Astrocyte (in vitro differentiated cells and primary cell): ENCODE results near the gene TRIP10. TPM values are rescaled to one million over a fixed set of nuclear protein-coding genes. Genes with fewer than 3 reads are reported as not detected.
"Not testable (repeated sequence)": the region's sequence is repeated elsewhere in the genome, so short reads cannot be mapped to it uniquely, and the experiment has no call there.

Source experiments
- DNase-seq: peaks from one replicate; pipeline ENCODE4 v3.0.0-alpha.2; 2010; ENCODE audit warnings: low read depth
- FAIRE-seq: peaks from 2 replicates; lab custom pipeline; 2011; peaks lifted over from hg19 to GRCh38; lab: Jason Lieb, UNC
- H2AFZ ChIP-seq: 2 replicates; pipeline ENCODE4 v1.6.0; 2012; ENCODE audit warnings: low read depth, low read length, inconsistent platforms
- H3K27ac ChIP-seq: 2 replicates; pipeline ENCODE4 v1.5.1; 2011; ENCODE audit warnings: low read depth, low read length, inconsistent platforms
- H3K27me3 ChIP-seq: 2 replicates; pipeline ENCODE4 v1.6.0; 2011; ENCODE audit warnings: low read length, inconsistent platforms; ENCODE audit not compliant: insufficient read depth
- H3K36me3 ChIP-seq: 2 replicates; pipeline ENCODE4 v1.5.1; 2011; ENCODE audit warnings: low read length, inconsistent platforms; ENCODE audit not compliant: insufficient read depth
- H3K4me1 ChIP-seq: 2 replicates; pipeline ENCODE4 v1.5.1; 2011; ENCODE audit warnings: low read length, inconsistent platforms; ENCODE audit not compliant: insufficient read depth
- H3K4me2 ChIP-seq: 2 replicates; pipeline ENCODE4 v1.6.0; 2012; ENCODE audit warnings: low read length, inconsistent platforms
- H3K4me3 ChIP-seq: 2 replicates; pipeline ENCODE4 v1.5.1; 2011; ENCODE audit warnings: low read depth, mild to moderate bottlenecking, low read length, inconsistent platforms; ENCODE audit not compliant: insufficient read depth
- H3K79me2 ChIP-seq: 2 replicates; pipeline ENCODE4 v1.6.0; 2012; ENCODE audit warnings: mild to moderate bottlenecking, low read length, inconsistent platforms; ENCODE audit not compliant: insufficient read depth
- H3K9ac ChIP-seq: 2 replicates; pipeline ENCODE4 v1.6.0; 2012; ENCODE audit warnings: mild to moderate bottlenecking, low read length, inconsistent platforms
- H3K9me3 ChIP-seq: 2 replicates; pipeline ENCODE4 v1.5.1; 2012; ENCODE audit warnings: low read depth, mild to moderate bottlenecking, low read length, inconsistent platforms; ENCODE audit not compliant: insufficient read depth
- H4K20me1 ChIP-seq: 2 replicates; pipeline ENCODE4 v1.6.0; 2012; ENCODE audit warnings: low read length, inconsistent platforms; ENCODE audit not compliant: insufficient read depth
- H3K27ac Mint-ChIP-seq: one replicate; pipeline ENCODE4 v1.8.0; 2021; ENCODE audit warnings: mild to moderate bottlenecking, mixed read lengths; ENCODE audit not compliant: unreplicated experiment
- H3K27me3 Mint-ChIP-seq: one replicate; pipeline ENCODE4 v1.8.0; 2021; ENCODE audit warnings: low read depth, mixed read lengths; ENCODE audit not compliant: unreplicated experiment
- H3K36me3 Mint-ChIP-seq: one replicate; pipeline ENCODE4 v1.8.0; 2021; ENCODE audit warnings: low read depth, mixed read lengths; ENCODE audit not compliant: unreplicated experiment
- H3K4me1 Mint-ChIP-seq: one replicate; pipeline ENCODE4 v1.8.0; 2021; ENCODE audit warnings: low read depth, mixed read lengths; ENCODE audit not compliant: unreplicated experiment
- H3K4me3 Mint-ChIP-seq: one replicate; pipeline ENCODE4 v1.8.0; 2021; ENCODE audit warnings: mild to moderate bottlenecking, moderate library complexity, mixed read lengths; ENCODE audit not compliant: unreplicated experiment
- H3K9me3 Mint-ChIP-seq: one replicate; pipeline ENCODE4 v1.8.0; 2021; ENCODE audit warnings: mild to moderate bottlenecking, mixed read lengths; ENCODE audit not compliant: unreplicated experiment
- CTCF ChIP-seq: IDR thresholded peaks from 2 replicates; pipeline ENCODE4 v1.5.1; 2011; ENCODE audit warnings: low read depth, mild to moderate bottlenecking, inconsistent platforms, low read length, moderate library complexity; ENCODE audit not compliant: insufficient read depth
- EZH2 ChIP-seq: IDR thresholded peaks from 2 replicates; pipeline ENCODE4 v1.6.1; 2012; ENCODE audit warnings: mild to moderate bottlenecking, low read length, inconsistent platforms; ENCODE audit not compliant: insufficient read depth
- total RNA-seq: library from RNA; stranded (reverse); gene quantifications from 2 replicates; pipeline ENCODE4 v1.2.1, GENCODE V29; 2021

TRIP10 gene
- total RNA-seq, 1 donor from 2014 or later: 41.4 TPM

DNA sequence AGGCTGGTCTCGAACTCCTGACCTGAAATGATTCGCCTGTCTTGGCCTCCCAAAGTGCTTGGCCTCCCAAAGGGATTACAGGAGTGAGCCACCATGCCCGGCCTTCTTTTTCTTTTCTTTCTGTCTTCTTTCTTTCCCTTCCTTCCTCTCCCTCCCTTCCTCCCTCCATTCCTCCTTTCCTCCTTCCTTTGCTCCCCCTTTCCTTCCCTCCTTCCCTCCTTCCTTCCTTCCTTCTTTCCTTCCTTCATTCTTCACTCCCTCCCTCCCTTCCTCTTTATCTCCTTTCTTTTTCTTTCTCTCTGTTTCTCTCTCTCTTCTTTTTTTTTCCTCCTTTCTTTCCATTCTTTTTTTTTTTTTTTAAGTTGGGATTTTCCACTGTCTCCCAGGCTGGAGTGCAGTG lies 31.1 kb upstream of the TRIP10 start:
- Mint-ChIP-seq H3K27me3 (peaks cover 19% of the 10 kb centered on the region), H3K36me3 (peaks cover 2% of the 10 kb centered on the region), H3K4me3 (no peak overlapping the region), H3K27ac (no peak overlapping the region), H3K4me1 (no peaks in the 10 kb centered on the region), H3K9me3 (peaks cover 14% of the 10 kb centered on the region)
- no peak overlapping the region for H2AFZ ChIP-seq
- no peak for DNase-seq
- no peak overlapping the region for H3K9ac ChIP-seq
- H3K79me2 ChIP-seq: no peaks in the 10 kb centered on the region
- no peaks in the 10 kb centered on the region for H3K36me3 ChIP-seq
- no peak overlapping the region for H3K4me3 ChIP-seq
- H3K4me2 ChIP-seq: no peak overlapping the region
- H3K9me3 ChIP-seq: no peaks in the 10 kb centered on the region
- no peak overlapping the region for H3K27ac ChIP-seq
- no peaks in the 10 kb centered on the region for H4K20me1 ChIP-seq
- TF ChIP-seq CTCF (no peak), EZH2 (no peak)
- no peak for FAIRE-seq
- H3K27me3 ChIP-seq: peaks cover 6% of the 10 kb centered on the region
- H3K4me1 ChIP-seq: no peaks in the 10 kb centered on the region

DNA sequence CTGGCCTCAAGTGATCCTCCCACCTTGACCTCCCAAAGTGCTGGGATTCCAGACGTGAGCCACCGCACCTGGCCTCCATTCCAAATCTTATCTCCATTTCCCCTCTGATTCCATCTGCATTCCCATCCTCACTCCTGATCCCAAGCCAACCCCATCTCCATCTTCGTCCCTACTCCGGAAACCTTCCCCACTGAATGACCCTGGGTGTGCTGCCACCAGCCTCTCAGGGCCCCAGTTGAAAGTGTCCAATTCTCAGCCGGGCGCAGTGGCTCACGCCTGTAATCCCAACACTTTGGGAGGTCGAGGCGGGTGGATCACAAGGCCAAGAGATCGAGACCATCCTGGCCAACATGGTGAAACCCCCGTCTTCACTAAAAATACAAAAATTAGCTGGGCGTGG lies 30.6 kb upstream of the TRIP10 start:
- H3K27me3 ChIP-seq, H3K36me3 ChIP-seq, H3K4me3 Mint-ChIP-seq, H3K36me3 Mint-ChIP-seq, H3K79me2 ChIP-seq, H3K27ac ChIP-seq, H3K27ac Mint-ChIP-seq, H3K9me3 ChIP-seq, H3K4me1 ChIP-seq, H3K4me3 ChIP-seq, H2AFZ ChIP-seq, H3K9ac ChIP-seq, H3K4me2 ChIP-seq, H3K4me1 Mint-ChIP-seq, FAIRE-seq, DNase-seq, H4K20me1 ChIP-seq: not testable (repeated sequence)
- H3K27me3 Mint-ChIP-seq: peaks cover 19% of the 10 kb centered on the region
- H3K9me3 Mint-ChIP-seq: peaks cover 14% of the 10 kb centered on the region

GRCh38 chr19:6709549-6709948 lies 29.9 kb upstream of the TRIP10 start:
- Mint-ChIP-seq H3K36me3 (peaks cover 2% of the 10 kb centered on the region), H3K4me3 (no peak overlapping the region), H3K27ac (no peak overlapping the region), H3K9me3 (peaks cover 14% of the 10 kb centered on the region), H3K27me3 (peaks cover 19% of the 10 kb centered on the region), H3K4me1 (no peaks in the 10 kb centered on the region)
- no peaks in the 10 kb centered on the region for H3K79me2 ChIP-seq
- DNase-seq (no peak), FAIRE-seq (no peak)
- peaks cover 6% of the 10 kb centered on the region for H3K27me3 ChIP-seq
- H3K4me3 ChIP-seq: no peak overlapping the region
- no peak overlapping the region for H3K4me2 ChIP-seq
- no peaks in the 10 kb centered on the region for H3K4me1 ChIP-seq
- no peaks in the 10 kb centered on the region for H4K20me1 ChIP-seq
- no peak overlapping the region for H3K27ac ChIP-seq
- TF ChIP-seq EZH2: no peak
- TF ChIP-seq CTCF: no peak
- no peaks in the 10 kb centered on the region for H3K9me3 ChIP-seq
- H3K9ac ChIP-seq: no peak overlapping the region
- H2AFZ ChIP-seq: no peak overlapping the region
- no peaks in the 10 kb centered on the region for H3K36me3 ChIP-seq
